Hepatocyte (in vitro differentiated cells): ENCODE data around the gene CSNK1D. TPM values are rescaled to one million over a fixed set of nuclear protein-coding genes. Genes with fewer than 3 reads are reported as not detected.
A peak's percentile ranks its signal among the peaks of the same experiment; 100 is the strongest.

Source experiments
- DNase-seq: peaks from one replicate; pipeline ENCODE4 v3.0.0-alpha.2; 2016; ENCODE audit warnings: low spot score
- H2AFZ ChIP-seq: fragments of 200-600 bp; sonication (generic); 2 replicates; pipeline ENCODE4 v1.6.0; 2016; ENCODE audit warnings: antibody characterized with exemption, mild to moderate bottlenecking
- H3K27ac ChIP-seq: fragments of 200-600 bp; sonication (generic); 2 replicates; pipeline ENCODE4 v1.5.1; 2016; ENCODE audit warnings: mild to moderate bottlenecking
- H3K27me3 ChIP-seq: fragments of 200-600 bp; sonication (generic); 2 replicates; pipeline ENCODE4 v1.6.1; 2016
- H3K36me3 ChIP-seq: fragments of 200-600 bp; sonication (generic); replicated peaks from 2 replicates; pipeline ENCODE4 v1.5.1; 2016; ENCODE audit warnings: low read depth; ENCODE audit not compliant: insufficient read depth
- H3K4me1 ChIP-seq: fragments of 200-600 bp; sonication (generic); 2 replicates; pipeline ENCODE4 v1.5.1; 2016; ENCODE audit warnings: mild to moderate bottlenecking, moderate library complexity; ENCODE audit not compliant: insufficient read depth
- H3K4me2 ChIP-seq: fragments of 200-600 bp; sonication (generic); 2 replicates; pipeline ENCODE4 v1.6.0; 2016
- H3K4me3 ChIP-seq: fragments of 200-600 bp; sonication (generic); 2 replicates; pipeline ENCODE4 v1.5.1; 2016; ENCODE audit warnings: mild to moderate bottlenecking
- H3K79me2 ChIP-seq: fragments of 200-600 bp; sonication (generic); 2 replicates; pipeline ENCODE4 v1.6.0; 2017; ENCODE audit warnings: mild to moderate bottlenecking
- H3K9me2 ChIP-seq: fragments of 200-600 bp; sonication (generic); replicated peaks from 2 replicates; pipeline ENCODE4 v1.6.0; 2017; ENCODE audit warnings: mild to moderate bottlenecking; ENCODE audit not compliant: insufficient read depth
- H3K9me3 ChIP-seq: fragments of 200-600 bp; sonication (generic); 2 replicates; pipeline ENCODE4 v1.5.1; 2016; ENCODE audit warnings: low read depth, mild to moderate bottlenecking
- H4K20me1 ChIP-seq: fragments of 200-600 bp; sonication (generic); 2 replicates; pipeline ENCODE4 v1.6.0; 2016; ENCODE audit warnings: mild to moderate bottlenecking; ENCODE audit not compliant: insufficient read depth, poor library complexity, severe bottlenecking
- EZH2 ChIP-seq: fragments of 200-600 bp; sonication (generic); IDR thresholded peaks from 2 replicates; pipeline ENCODE4 v1.6.1; 2016; ENCODE audit warnings: antibody characterized with exemption, mild to moderate bottlenecking, borderline replicate concordance
- EZH2phosphoT487 ChIP-seq: fragments of 200-600 bp; sonication (generic); IDR thresholded peaks from one replicate; pipeline ENCODE4 v1.6.1; 2018; ENCODE audit warnings: antibody characterized with exemption, mild to moderate bottlenecking, low read depth, moderate library complexity; ENCODE audit not compliant: unreplicated experiment, severe bottlenecking
- WGBS: methylation state at CpG from one replicate; pipeline ENCODE4 v1.1.6; 2016; ENCODE audit warnings: low lambda C conversion rate; ENCODE audit errors: missing lambda C conversion rate; 5-methylcytosine and 5-hydroxymethylcytosine counted together
- polyA plus RNA-seq: library from polyadenylated mRNA; unstranded; fragments of >200 nt; fragmentation: Nextera tagmentation; extraction: Ambion mirVana; gene quantifications from 2 replicates; pipeline ENCODE4 v1.2.1, GENCODE V29; 2016
- total RNA-seq: library from RNA; depleted of rRNA; stranded (reverse); fragments of >200 nt; gene quantifications from 2 replicates; pipeline ENCODE4 v1.2.3, GENCODE V29; 2014
- TF ChIP-seq, protein P1 (sequence below): fragments of 200-600 bp; sonication (generic); IDR thresholded peaks from 2 replicates; pipeline ENCODE4 v1.5.1; 2016; ENCODE audit warnings: antibody characterized with exemption, mild to moderate bottlenecking; ENCODE audit not compliant: poor library complexity

CSNK1D gene
- total and polyA plus RNA-seq, 2 experiments from 2014 or later = 72.5 to 152 TPM

- H3K4me3 ChIP-seq = peak overlapping the region; percentile 58
- H2AFZ ChIP-seq = no peak overlapping the region
- TF ChIP-seq, protein P1, sequence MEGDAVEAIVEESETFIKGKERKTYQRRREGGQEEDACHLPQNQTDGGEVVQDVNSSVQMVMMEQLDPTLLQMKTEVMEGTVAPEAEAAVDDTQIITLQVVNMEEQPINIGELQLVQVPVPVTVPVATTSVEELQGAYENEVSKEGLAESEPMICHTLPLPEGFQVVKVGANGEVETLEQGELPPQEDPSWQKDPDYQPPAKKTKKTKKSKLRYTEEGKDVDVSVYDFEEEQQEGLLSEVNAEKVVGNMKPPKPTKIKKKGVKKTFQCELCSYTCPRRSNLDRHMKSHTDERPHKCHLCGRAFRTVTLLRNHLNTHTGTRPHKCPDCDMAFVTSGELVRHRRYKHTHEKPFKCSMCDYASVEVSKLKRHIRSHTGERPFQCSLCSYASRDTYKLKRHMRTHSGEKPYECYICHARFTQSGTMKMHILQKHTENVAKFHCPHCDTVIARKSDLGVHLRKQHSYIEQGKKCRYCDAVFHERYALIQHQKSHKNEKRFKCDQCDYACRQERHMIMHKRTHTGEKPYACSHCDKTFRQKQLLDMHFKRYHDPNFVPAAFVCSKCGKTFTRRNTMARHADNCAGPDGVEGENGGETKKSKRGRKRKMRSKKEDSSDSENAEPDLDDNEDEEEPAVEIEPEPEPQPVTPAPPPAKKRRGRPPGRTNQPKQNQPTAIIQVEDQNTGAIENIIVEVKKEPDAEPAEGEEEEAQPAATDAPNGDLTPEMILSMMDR = no peak
- TF ChIP-seq EZH2 (no peak), EZH2phosphoT487 (no peak)
- peaks cover 37% of the 10 kb centered on the region for H3K79me2 ChIP-seq
- peak overlapping the region; percentile 99 for H3K4me2 ChIP-seq
- 75% methylated on average over 25 of the region's 28 CpGs for WGBS
- H3K36me3 ChIP-seq = no peaks in the 10 kb centered on the region
- H3K9me3 ChIP-seq = no peaks in the 10 kb centered on the region
- peaks cover 18% of the 10 kb centered on the region for H4K20me1 ChIP-seq
- peaks cover 40% of the 10 kb centered on the region for H3K4me1 ChIP-seq
- DNase-seq = no peak
- H3K9me2 ChIP-seq = no peaks in the 10 kb centered on the region
- peak overlapping the region; percentile 74 for H3K27ac ChIP-seq
- no peaks in the 10 kb centered on the region for H3K27me3 ChIP-seq
Measured at GRCh38 chr17:82229698-82230608, 43.5 kb downstream of the CSNK1D start.

GRCh38 chr17:82228842-82229697 is 44.4 kb downstream of the CSNK1D start, which contains the start of gene SLC16A3:
Gene SLC16A3 (plus strand): TSS chr17:82229042. CDS start chr17:82236009, 6,967 bp downstream.
- Histone ChIP-seq H3K9me2 (no peaks in the 10 kb centered on the region), H3K36me3 (no peaks in the 10 kb centered on the region), H3K27ac (peak within 1 kb of the TSS; percentile 86), H2AFZ (peak within 1 kb of the TSS; percentile 92), H3K27me3 (no peaks in the 10 kb centered on the region), H3K79me2 (peaks cover 28% of the 10 kb centered on the region), H3K4me3 (peak within 1 kb of the TSS; percentile 61), H3K4me1 (peaks cover 32% of the 10 kb centered on the region), H4K20me1 (peaks cover 11% of the 10 kb centered on the region), H3K4me2 (peak within 1 kb of the TSS; percentile 99), H3K9me3 (no peaks in the 10 kb centered on the region)
- peak; percentile 91 for DNase-seq
- WGBS = 10% methylated on average over 28 of the region's 105 CpGs
- TF ChIP-seq, protein P1 = no peak
- TF ChIP-seq EZH2phosphoT487 (no peak), EZH2 (no peak)

- DNase-seq = peak; percentile 67
- Histone ChIP-seq H3K9me2 (no peaks in the 10 kb centered on the region), H3K9me3 (no peaks in the 10 kb centered on the region), H3K79me2 (peaks cover 26% of the 10 kb centered on the region), H3K27me3 (no peaks in the 10 kb centered on the region), H4K20me1 (peaks cover 10% of the 10 kb centered on the region), H2AFZ (peak overlapping the region; percentile 92), H3K4me1 (peaks cover 32% of the 10 kb centered on the region), H3K4me2 (peak overlapping the region; percentile 99), H3K36me3 (no peaks in the 10 kb centered on the region), H3K27ac (peak overlapping the region; percentile 86), H3K4me3 (peak overlapping the region; percentile 61)
- no peak for TF ChIP-seq EZH2
- no peak for TF ChIP-seq EZH2phosphoT487
- TF ChIP-seq, protein P1 = no peak
- 26% methylated on average over 23 of the region's 63 CpGs for WGBS
Measured at GRCh38 chr17:82228278-82228841, 45.1 kb downstream of the CSNK1D start.
